Endothelial cell of umbilical vein (primary cell): ENCODE data around the gene PADI6. TPM values are rescaled to one million over a fixed set of nuclear protein-coding genes. Genes with fewer than 3 reads are reported as not detected.

ENCODE experiments used
- BruUV-seq: library from RNA; stranded (reverse); fragments of 400-500 nt; replicated peaks from 2 replicates; lab custom pipeline; 2021; lab: Mats Ljungman, UMichigan
- CTCF ChIA-PET: fragments of 300-600, 350-600 bp; sonication (Branson Sonifier 250); formaldehyde crosslinking; loops from one replicate; lab custom pipeline; 2021; ENCODE audit warnings: antibody characterized with exemption, inconsistent platforms; lab: Charles Lee
- POLR2A ChIA-PET: fragments of 300-600, 350-600 bp; sonication (Branson Sonifier 250); formaldehyde crosslinking; loops from one replicate; lab custom pipeline; 2021; ENCODE audit warnings: antibody characterized with exemption, inconsistent platforms; lab: Charles Lee
- DNase-seq: peaks from one replicate; pipeline ENCODE4 v3.0.0-alpha.2; 2011; ENCODE audit warnings: low read depth, low spot score
- FAIRE-seq: peaks from 2 replicates; lab custom pipeline; 2011; peaks lifted over from hg19 to GRCh38; lab: Jason Lieb, UNC
- H2AFZ ChIP-seq: 2 replicates; pipeline ENCODE4 v1.6.0; 2012; ENCODE audit warnings: low read depth, low read length, control low read depth, inconsistent platforms
- H3K27ac ChIP-seq: 2 replicates; pipeline ENCODE4 v1.5.1; 2011; ENCODE audit warnings: low read depth, mild to moderate bottlenecking, control low read depth, low read length, moderate library complexity; ENCODE audit not compliant: insufficient read depth
- H3K27me3 ChIP-seq, 2 experiments: 2 replicates each; pipeline versions ENCODE4 v1.6.0 to v1.6.1; 2011; ENCODE audit warnings: low read length in 2 of 2, mixed read lengths in 1 of 2; ENCODE audit not compliant: control insufficient read depth in 2 of 2, insufficient read depth in 2 of 2
- H3K36me3 ChIP-seq, 2 experiments: 2 replicates in 1 of 2; 3 replicates in 1 of 2; pipeline ENCODE4 v1.5.1; 2011; ENCODE audit warnings: low read length in 2 of 2, mild to moderate bottlenecking in 1 of 2, moderate library complexity in 1 of 2; ENCODE audit not compliant: control insufficient read depth in 2 of 2, insufficient read depth in 2 of 2; ENCODE audit errors: extremely low read depth in 1 of 2
- H3K4me1 ChIP-seq: 3 replicates; pipeline ENCODE4 v1.5.1; 2011; ENCODE audit warnings: mild to moderate bottlenecking, low read length; ENCODE audit not compliant: control insufficient read depth, insufficient read depth; ENCODE audit errors: extremely low read depth
- H3K4me2 ChIP-seq: 2 replicates; pipeline ENCODE4 v1.6.1; 2011; ENCODE audit warnings: low read length, control low read depth, mixed read lengths; ENCODE audit not compliant: insufficient read depth
- H3K4me3 ChIP-seq, 3 experiments: fragments of 200-600 bp in 1 of 3; sonication (generic), shearing (Covaris generic) in 1 of 3; replicated peaks in 1 of 3; 2 replicates each; pipeline ENCODE4 v1.5.1; 2011 to 2016; ENCODE audit warnings: control low read depth in 3 of 3, low read length in 3 of 3, mild to moderate bottlenecking in 2 of 3, inconsistent platforms in 1 of 3, low read depth in 1 of 3, moderate library complexity in 1 of 3; ENCODE audit not compliant: insufficient read depth in 1 of 3
- H3K79me2 ChIP-seq: 2 replicates; pipeline ENCODE4 v1.6.0; 2012; ENCODE audit warnings: low read length, inconsistent platforms; ENCODE audit not compliant: control insufficient read depth, insufficient read depth
- H3K9ac ChIP-seq: replicated peaks from 2 replicates; pipeline ENCODE3; 2011; ENCODE audit warnings: low read length, control low read depth; ENCODE audit not compliant: insufficient read depth; ENCODE audit errors: extremely low read depth
- H3K9me1 ChIP-seq: replicated peaks from 3 replicates; pipeline ENCODE4 v1.6.0; 2011; ENCODE audit warnings: mild to moderate bottlenecking, low read length; ENCODE audit not compliant: control insufficient read depth, insufficient read depth; ENCODE audit errors: extremely low read depth
- H3K9me3 ChIP-seq: replicated peaks from 2 replicates; pipeline ENCODE4 v1.5.1; 2012; ENCODE audit warnings: low read length, inconsistent platforms; ENCODE audit not compliant: control insufficient read depth, insufficient read depth
- H4K20me1 ChIP-seq: replicated peaks from 2 replicates; pipeline ENCODE3; 2011; ENCODE audit warnings: mild to moderate bottlenecking, low read length; ENCODE audit not compliant: control insufficient read depth, insufficient read depth; ENCODE audit errors: extremely low read depth
- CTCF ChIP-seq, 2 donors: IDR thresholded peaks; 1 replicate in 1 of 2; 2 replicates in 1 of 2; pipeline ENCODE4 v1.5.1; 2011; ENCODE audit warnings: low read length in 2 of 2, mild to moderate bottlenecking in 2 of 2, moderate library complexity in 2 of 2, control low read depth in 1 of 2, inconsistent platforms in 1 of 2, low read depth in 1 of 2; ENCODE audit not compliant: insufficient read depth in 1 of 2; ENCODE audit errors: extremely low read depth in 1 of 2
- FOS ChIP-seq: IDR thresholded peaks from 2 replicates; pipeline ENCODE4 v1.6.1; 2011; ENCODE audit warnings: mild to moderate bottlenecking, low read length, moderate library complexity, borderline replicate concordance; ENCODE audit not compliant: insufficient read depth
- GATA2 ChIP-seq: IDR thresholded peaks from 2 replicates; pipeline ENCODE4 v1.7.0; 2011; ENCODE audit warnings: low read depth, mild to moderate bottlenecking, moderate library complexity, mixed read lengths, low read length; ENCODE audit not compliant: insufficient read length, insufficient read depth
- JUN ChIP-seq: IDR thresholded peaks from 2 replicates; pipeline ENCODE4 v1.6.1; 2011; ENCODE audit warnings: borderline replicate concordance, low read depth; ENCODE audit not compliant: insufficient read length, insufficient read depth
- MAX ChIP-seq: IDR thresholded peaks from 2 replicates; pipeline ENCODE4 v1.6.1; 2011; ENCODE audit not compliant: insufficient read depth, insufficient read length
- MYC ChIP-seq: IDR thresholded peaks from one replicate; pipeline ENCODE4 v1.6.1; 2011; ENCODE audit warnings: mild to moderate bottlenecking, low read depth, low read length
- POLR2A ChIP-seq: IDR thresholded peaks from 2 replicates; pipeline ENCODE4 v1.6.1; 2012; ENCODE audit warnings: low read depth, mild to moderate bottlenecking, control low read depth, low read length
- POLR2AphosphoS5 ChIP-seq: IDR thresholded peaks from 2 replicates; pipeline ENCODE4 v1.6.1; 2012; ENCODE audit warnings: low read depth, mild to moderate bottlenecking, control low read depth, low read length, moderate library complexity; ENCODE audit not compliant: insufficient read depth
- dilution Hi-C: fragments of 300-500 bp; cut with MboI; formaldehyde crosslinking; loops from one replicate; pipeline ENCODE4 v1.15.0; 2019; ENCODE audit warnings: low sequenced_read_pairs; ENCODE audit not compliant: extremely low pct_ligation_motif_present
- intact Hi-C: fragments of 100-400 bp; cut with micrococcal nuclease; formaldehyde crosslinking; loops from one replicate; pipeline ENCODE4 v1.10.0; 2022
- polyA plus RNA-seq, 4 experiments: library from polyadenylated mRNA; depleted of rRNA in 3 of 4; stranded (reverse) in 3 of 4; unstranded in 1 of 4; fragments of >200 nt; gene quantifications; 2 replicates each; pipeline versions ENCODE4 v1.2.1 to v1.2.3, GENCODE V29; 2011 to 2012; ENCODE audit warnings: missing spikeins in 1 of 4
- total RNA-seq: library from RNA; stranded (reverse); gene quantifications from 2 replicates; pipeline ENCODE4 v1.2.3, GENCODE V29; 2021

PADI6 gene
- total and polyA plus RNA-seq, 2 donors (not counting 3 experiments of a cell fraction or from before 2014, with no cell fraction given), result not detected

- Histone ChIP-seq H3K9ac (no peak overlapping the region), H3K4me1 (no peaks in the 10 kb centered on the region), H3K27ac (no peak overlapping the region), H4K20me1 (no peaks in the 10 kb centered on the region), H3K27me3 (no peaks in the 10 kb centered on the region), H3K9me1 (no peaks in the 10 kb centered on the region), H2AFZ (no peak overlapping the region), H3K9me3 (no peaks in the 10 kb centered on the region), H3K4me2 (no peak overlapping the region), H3K4me3 (no peak overlapping the region), H3K79me2 (no peaks in the 10 kb centered on the region), H3K36me3 (no peaks in the 10 kb centered on the region)
- DNase-seq, result no peak
- no peak for FAIRE-seq
- dilution Hi-C loops, result no loop called here
- intact Hi-C loops, result no loop called here
- TF ChIP-seq MAX (no peak), MYC (no peak), POLR2A (no peak), JUN (no peak), GATA2 (no peak), FOS (no peak), CTCF (IDR thresholded peaks at IDR 0.05; ENCODE audit: extremely low read depth in 1 of 2, insufficient read depth in 1 of 2, low read depth in 1 of 2, low read length in 2 of 2) (no peak), POLR2AphosphoS5 (no peak)
- ChIA-PET CTCF (no interaction called here), POLR2A (no interaction called here)
- BruUV-seq, result no TSS peak
Observed at GRCh38 chr1:17363771-17364170, 8.2 kb upstream of the PADI6 start.
